Embryonic facial prominence (tissue), 1 donor: Measurements from ENCODE around the gene SPRED2.

Source experiments
- DNase-seq: peaks from one replicate; pipeline ENCODE4 v3.0.0-alpha.2; 2016; ENCODE audit errors: extremely low spot score

SPRED2 gene

DNA sequence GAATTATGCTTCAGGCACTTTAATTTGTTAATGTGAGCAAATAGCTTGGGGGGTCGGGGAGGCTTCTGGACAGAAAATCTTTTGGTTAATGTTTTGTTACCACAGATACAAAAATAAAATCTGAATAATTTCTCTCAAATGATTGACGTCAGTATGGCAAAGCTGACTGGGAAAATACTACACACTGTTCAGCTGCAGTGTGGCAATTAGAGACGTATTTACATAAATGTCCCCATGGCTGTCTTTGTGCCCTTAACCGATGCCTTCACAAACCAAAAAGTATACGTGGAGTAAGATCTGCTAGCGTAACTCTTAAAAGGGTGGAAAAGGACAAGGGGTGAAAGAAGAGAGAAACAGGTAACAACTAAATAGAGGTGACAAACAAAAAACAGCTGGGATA lies 121.3 kb downstream of the SPRED2 start:
- DNase-seq: no peak

DNA sequence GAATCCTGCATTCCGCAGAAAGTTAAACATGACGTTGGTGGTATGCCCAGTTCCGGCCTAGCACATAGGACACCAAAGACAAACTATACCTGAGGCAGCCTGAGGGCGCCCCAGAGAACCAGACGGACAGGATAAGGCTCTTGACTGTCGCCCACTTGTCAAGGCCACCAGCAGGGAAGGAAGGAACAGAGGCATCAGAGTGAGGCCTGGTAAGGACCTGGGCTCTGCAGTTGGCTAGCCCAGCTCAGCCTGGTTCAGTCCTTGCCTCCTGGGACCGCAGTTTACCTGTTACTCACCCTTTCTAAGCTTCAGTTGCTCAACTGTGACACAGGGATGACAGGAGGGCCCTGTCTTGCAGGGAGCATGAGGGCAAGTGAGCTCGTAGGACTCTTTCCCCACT lies 122.7 kb downstream of the SPRED2 start:
- DNase-seq: no peak

DNA sequence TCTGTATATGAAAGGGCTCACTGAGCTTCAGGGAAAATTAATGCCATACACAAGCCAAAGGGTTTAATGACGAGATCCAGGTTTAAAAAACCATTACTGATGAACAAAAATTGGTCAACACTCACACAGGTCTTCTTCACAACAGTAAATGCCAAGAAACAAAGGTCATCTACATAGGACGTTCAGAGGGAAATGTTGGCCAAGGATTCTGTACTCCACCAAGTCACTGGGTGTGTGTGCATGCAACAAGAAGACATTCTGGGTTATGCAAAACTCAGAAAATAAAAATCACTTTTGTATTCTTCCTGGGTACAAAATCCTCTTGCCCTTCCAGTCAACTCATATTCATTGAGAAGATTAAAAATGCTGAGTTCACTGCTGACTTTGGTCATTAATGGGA lies 126.5 kb downstream of the SPRED2 start:
- no peak for DNase-seq

DNA sequence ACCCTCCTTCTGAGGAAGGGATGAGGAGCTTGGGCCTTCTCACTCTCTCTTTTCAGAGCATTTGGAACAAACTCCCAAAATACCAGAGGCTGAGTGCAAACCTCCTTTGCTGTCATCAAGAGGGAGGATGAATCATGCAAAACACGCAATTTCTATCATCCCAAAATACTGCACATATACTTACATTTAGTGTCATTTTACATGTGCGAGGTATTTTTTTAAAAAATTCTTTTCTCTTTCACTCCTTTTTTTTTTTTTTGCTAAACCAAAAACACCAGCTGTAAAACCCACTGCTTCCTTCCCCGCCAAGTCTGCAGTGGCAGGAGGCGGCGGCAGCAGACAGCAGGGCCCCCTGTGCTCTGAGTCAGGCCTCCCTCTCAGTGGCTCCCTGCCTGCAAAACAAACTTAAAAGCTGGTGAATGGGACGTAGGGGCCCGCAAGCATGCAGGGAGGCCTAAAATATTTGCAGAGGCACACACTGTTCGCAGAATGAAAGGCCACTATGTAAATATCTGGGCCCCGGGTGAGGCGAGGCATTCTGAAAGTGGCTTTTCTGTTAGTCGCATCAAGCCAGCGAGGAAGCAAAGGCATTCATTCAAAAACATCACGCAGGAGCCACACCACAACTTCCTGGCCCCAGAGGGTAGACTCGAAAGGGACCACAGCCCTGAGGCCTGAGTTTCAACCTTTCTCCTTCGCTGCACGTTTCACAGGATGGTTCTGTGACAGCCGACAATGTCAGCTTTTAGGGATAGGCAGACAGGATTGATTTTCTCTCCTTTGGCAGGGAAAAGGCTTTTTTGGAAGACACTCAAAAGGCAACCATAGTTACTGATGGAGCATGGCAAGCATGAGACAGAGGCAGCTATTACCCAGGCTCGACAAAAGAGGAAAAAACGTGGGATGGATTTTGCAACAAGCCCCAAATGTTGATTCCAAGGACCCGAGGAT lies 131.4 kb downstream of the SPRED2 start:
- peak; percentile 71 for DNase-seq

DNA sequence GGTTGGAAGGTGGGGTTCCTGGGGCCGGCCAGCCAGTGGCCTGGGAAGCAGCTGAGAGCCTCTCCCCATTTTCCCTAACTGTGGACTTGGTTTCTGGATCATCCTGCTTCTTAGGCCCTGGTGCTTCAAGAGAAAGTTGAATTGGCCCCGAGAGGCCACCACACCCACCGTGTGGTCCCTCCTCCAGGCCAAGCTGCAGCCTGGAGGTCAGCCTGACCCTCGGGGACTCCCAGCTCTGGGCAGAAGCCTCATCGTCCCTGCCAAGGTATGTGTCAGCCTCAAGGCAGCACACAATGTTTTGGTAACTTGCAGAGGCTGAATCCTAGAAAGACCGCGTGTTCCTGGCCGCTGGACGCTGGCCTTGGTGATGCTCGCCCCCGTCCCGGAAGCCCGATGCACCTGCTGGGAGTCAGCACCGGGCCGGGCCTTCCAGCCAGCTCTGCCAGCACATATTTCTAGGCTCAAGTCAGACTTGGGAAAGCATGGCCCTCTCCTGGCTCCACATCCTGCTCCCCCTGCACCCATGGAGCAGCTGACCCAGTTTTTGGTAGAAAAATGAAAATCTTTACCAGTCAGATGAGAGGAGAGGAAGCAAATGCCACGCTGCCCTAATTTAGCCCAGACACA lies 132.2 kb downstream of the SPRED2 start:
- no peak for DNase-seq

DNA sequence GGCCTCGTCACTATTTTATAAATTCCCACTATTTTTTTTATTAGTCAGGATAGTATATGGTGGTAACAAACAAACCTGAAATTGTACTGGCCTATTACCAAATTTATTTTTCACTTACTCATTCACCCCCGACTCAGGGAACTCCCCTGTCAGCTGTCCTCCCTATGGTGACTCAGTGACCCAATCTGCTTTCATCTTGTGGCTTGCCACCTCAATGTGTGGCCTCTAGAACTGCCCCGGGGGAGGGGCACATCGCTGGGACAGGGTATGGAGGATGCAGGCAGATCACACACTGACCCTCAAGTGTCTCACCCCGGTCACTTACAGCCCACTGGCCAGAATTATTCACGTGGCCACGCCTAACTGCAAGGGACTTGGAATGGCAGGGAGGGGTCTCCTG lies 133.2 kb downstream of the SPRED2 start:
- no peak for DNase-seq

DNA sequence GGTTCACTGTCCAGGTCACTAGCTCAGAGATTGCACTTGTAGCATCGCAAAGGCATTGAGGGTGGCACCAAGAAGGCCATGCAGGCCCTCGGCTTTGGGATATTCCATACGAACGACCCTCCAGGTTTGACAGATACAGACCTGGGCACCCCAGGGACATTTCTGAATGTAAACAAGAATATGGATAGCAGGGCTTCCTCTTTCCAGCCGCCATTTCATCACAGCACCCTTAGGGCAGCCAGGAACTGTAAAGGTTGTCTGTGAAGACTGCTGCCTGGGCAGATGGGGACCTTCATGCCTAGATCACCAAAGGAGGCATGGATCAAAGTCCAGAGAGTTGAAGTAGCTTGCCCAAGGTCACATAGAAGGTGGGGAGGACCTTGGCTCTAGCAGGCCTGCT lies 134.3 kb downstream of the SPRED2 start:
- DNase-seq: no peak

DNA sequence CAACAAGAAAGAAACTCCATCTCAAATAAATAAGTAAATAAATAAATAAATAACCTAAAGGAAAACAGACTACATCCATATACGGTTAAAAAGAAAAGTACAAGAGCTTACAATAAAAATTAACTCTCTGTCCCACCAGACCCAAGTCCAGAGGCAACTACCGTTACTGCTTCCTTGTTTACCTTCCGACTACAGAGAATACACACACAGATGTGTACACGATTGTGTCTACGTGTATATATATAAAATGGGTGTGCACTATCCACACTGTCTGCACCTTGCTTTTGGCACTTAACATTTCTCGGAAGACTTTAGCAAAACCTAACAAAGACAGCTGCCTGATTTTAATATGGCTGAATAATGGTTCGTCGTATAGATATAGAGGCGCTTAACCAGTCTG lies 134.9 kb downstream of the SPRED2 start:
- no peak for DNase-seq

DNA sequence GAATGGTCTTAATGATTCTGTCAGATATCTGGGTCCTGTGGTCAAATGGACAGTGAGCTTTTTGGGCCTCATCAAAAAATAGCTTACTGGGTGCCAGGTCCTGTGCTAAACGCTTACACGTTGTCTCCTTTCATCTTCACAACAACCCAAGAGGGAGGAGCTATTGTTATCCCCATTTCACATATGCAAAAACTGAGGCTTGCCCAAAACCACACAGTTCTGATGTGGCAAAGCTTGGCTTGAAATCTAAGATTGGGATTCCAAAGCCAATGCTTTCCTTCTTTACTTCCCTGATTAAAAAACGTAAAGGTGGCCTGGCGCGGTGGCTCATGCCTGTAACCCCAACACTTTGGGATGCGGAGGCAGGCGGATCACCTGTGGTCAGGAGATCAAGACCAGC lies 135.4 kb downstream of the SPRED2 start:
- no peak for DNase-seq

DNA sequence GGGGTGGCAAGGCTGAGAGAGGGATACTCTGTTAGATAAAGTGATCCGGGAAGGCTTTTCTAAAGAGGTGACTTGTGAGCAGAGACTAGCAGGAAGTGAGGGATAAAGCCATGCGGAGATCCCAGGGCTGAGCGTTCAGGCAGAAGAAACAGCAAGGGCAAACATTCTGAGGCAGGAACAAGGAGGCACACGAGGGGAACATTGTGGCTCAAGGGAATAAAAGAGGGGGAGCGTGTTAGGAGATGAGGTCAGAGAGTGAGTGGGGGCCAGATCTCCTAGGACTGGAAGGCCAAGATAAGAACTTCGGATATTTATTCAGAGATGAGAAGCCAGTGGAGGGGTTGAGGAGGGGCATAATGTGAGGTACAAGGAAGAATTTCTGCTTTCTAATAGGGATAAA lies 137.7 kb downstream of the SPRED2 start:
- DNase-seq: no peak

DNA sequence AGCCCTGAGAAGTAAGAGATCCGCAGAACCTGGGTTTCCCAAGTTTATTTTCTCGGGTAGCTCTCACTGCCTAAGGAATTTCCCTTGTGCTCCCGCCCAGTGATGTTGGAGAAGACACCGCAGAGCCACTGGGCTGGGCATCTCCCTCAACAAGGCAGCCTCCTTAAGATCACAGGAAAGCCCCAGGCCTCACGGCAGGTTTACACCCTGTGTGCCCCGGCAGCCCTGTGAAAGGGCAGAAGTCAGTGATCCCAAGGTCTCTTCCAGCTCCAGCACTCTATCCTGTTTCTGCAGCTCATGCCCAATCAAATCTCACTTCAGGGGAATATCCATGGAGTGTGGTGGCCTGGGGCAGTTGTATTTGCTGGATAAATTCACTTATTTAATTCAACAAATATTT lies 138.3 kb downstream of the SPRED2 start:
- no peak for DNase-seq

DNA sequence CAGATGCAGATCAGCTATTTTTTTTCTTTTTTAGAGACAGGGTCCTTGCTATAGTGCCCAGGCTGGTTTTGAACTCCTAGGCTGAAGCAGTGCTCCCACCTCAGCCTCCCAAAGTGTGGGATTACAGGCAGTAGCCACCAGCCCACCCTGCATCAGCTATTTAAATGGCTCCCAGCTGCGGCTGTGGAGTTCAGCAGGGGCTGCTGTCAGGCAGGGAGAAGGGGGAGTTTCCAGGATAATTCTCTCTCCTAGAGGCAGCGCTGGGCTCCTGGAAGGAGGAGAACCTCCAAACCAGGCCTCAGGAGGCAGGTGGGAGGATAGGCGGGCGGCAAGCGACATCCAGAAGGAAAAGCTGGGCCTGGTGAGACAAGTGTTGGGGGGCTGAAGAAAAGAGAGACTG lies 139.0 kb downstream of the SPRED2 start:
- DNase-seq: no peak

DNA sequence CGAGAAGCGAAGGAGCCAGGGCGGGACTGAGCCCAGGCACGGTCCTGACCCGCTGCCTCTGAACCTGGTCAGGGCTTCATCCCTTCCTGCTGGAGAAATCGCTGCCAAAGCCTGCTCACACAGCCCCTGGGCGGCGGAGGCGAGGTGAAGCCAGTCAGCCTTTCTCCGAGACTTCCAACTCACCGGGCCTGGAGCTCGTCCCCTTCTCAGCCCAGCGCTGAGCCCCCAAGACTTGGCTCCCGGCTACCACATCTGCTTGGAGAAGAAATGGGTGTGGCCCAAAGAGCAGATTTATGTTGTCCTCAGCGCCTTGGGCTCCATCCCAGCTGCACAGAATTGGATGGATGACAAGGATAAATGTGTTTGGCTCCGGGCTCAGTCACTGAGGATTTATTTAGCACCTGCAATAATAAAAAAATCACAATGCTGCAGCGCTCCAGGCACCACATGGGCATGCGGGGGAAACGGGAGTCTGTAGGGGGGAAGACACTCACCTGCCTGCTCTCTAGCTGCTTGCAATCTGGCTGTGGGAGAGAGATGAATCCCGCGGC lies 139.9 kb downstream of the SPRED2 start:
- DNase-seq: no peak

DNA sequence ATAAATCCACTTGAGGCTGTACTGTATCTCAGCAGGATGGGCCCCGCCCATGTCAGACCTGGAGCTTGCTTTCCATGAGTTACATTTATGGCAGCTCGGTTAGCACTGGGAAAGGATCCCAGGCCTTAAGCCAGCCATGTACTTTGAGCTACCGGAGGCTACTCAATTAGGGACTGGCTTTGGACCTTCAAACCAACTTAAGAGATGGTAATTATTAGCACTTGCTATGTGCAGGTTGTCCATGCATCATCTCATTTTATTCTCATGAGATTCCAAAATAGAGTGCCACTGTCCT lies 140.3 kb downstream of the SPRED2 start:
- no peak for DNase-seq

DNA sequence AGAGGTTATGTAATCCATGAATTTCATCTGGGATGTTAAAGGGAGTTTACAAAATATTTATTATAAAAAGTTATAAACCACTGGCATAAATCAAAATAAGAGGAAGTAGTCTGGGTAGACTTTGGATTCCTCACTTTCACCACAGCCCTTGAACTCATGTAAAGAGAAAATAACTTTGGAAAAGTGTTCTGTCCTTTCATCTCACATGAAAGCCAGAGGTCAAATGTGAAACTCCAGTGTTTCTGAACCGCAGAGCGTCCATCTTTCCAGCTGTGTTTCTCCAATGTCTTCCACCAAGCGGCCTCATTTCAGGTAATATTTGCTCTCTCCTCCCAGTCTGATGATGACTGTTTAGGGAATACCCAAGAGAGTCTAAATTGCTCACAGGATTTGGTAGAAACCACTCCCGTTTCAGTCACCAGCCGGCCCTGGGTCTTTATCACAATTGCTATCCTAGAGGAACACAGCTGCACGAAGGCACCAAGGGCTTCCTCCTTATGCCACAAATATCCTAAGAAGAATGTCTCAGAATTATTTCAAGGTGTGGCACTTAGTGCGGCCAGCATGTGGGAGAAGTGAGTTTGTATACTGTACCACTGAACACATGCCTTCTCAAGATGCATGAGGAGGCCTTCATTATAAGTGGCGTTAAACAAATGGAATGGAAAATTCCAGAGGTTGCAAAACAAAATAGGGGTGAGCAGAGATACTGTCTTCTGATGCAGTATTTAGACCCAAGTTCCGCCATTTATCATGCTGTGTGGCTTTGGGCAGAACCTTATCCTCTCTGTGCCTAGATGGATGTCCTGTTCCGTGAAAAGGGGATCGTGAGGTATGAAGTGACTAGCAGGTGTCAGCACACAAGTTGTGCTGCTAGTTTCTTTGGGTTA lies 140.9 kb downstream of the SPRED2 start:
- no peak for DNase-seq

DNA sequence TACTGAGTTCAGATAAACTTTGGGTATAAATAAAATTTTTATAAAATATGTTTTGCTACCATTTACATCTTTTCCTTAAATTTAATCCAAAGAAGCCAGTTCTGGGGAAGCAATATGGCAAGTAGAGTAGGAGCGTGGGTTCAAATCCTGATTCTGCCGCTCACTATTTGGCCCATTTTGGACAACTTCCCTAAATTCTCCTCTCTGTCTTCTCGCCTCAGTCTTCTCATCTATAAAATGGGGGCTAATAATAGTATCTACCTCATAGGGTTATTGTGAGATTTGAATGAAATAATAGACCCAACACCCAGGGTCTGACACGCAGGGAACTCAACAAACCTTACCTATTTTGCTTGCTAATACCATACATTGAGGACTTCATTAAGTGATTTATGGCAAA lies 145.0 kb downstream of the SPRED2 start:
- no peak for DNase-seq

DNA sequence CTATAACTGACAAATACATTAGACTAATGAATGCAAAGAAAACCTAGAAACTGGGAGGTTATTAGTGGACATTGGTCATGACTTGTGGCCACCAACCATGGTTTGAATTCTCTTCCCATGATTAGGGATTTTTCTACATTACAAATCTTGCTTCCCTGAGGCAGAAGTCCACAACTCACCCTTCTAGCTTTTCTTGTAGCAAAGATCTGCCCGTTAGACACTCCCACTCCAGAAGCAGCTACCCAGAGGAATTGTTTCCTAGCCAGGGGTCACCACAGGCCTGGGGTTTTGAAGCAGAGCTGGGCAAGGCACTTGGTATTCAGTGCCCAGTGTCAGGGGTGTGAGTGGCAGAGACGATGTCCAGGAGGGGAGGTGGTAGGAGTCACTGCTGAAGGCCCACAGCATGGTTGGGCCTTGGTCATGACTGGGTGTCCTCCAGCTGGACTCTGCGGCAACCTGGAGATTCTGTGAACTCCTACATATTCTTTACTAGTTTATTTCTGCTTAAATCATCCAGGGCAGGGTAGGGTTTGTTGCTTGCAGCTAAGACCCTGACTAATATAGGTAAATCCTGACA lies 149.8 kb downstream of the SPRED2 start:
- DNase-seq: no peak

DNA sequence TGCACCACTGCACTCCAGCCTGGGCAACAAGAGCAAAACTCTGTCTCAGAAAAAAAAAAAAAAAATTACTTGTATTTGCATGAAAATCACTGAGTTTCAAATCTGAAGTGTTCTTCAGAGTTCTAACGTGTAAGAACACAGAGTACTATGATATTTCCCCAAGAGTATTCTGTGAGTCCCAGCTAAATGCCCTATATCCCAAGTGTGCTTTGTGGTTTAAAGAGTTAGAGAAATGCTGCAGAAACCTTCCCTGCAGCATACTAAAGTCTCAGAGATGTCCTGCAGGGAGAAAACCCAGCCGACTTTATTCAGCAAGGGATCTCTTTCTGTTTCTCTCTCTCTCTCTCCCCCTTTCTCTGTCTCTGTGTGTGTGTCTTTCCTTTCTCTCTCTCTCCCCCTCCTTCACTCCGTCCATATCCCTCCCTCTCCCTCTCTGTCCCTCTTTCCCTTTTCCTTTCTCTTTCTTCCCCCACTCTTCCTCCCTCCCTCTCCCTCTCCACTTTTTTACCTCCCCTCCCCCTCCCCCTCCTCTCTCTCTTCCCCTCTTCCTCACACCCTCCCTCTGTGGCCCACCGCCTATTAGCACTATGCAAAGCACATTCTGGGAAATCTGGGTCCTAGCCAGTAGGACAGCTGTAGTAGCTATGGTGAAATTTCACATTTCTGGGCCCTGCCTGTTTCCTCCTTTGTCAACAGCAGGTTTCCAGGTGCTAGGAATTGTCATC lies 150.6 kb downstream of the SPRED2 start:
- DNase-seq: no peak

DNA sequence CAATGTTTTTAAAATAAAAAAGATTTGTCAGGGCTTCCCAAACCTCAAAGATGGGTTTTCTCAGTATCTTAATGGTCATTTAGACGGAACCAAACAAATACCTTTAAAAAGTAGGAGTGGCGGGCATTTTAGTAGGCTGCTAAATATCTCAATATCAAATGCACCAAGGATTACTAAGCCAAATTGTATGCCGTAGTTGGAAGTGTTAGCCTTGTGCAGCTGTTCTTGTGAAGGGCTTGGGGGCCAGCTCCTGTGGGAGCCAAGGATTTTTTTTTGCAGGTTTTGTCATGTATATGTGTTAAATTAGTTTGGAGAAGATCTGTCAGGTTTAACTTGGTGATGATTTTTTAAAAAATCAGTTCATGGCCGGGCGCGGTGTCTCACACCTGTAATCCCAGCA lies 152.6 kb downstream of the SPRED2 start:
- DNase-seq: no peak

DNA sequence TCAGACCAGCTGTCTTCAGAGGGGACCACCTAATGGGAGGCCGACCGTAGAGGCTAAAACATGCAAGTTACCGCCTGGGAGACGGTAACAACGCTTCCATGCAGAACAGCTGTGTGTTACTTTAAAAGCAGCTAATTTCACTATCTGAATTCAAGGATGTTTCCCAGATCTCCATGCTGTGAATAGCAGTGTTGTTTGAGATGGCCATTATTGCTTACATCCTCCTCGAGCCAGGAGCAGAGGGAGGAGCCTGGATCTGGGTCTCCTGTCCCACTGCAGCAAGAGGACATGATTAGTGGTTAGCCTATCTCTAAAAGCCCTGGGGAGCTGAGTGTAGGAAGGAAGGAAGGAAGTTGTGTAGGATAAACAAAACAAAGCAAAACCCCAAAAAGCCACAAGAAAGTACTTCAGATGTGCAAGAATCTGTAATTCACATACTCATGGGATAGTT lies 153.8 kb downstream of the SPRED2 start:
- no peak for DNase-seq
